H1 (cell line): ENCODE results near the gene NSUN7. TPM values are rescaled to one million over a fixed set of nuclear protein-coding genes. Genes with fewer than 3 reads are reported as not detected.

Source experiments
- CTCF ChIA-PET: fragments of 300-600 bp; sonication (Branson Sonifier 250); formaldehyde crosslinking; loops from one replicate; lab custom pipeline; 2021; ENCODE audit not compliant: partially characterized antibody; lab: Charles Lee
- POLR2A ChIA-PET: fragments of 300-600 bp; sonication (Branson Sonifier 250); formaldehyde crosslinking; loops from one replicate; lab custom pipeline; 2021; ENCODE audit warnings: inconsistent platforms; ENCODE audit not compliant: partially characterized antibody; lab: Charles Lee
- DNase-seq, 2 experiments: peaks; one replicate each; pipeline versions ENCODE4 v3.0.0 to v3.0.0-alpha.2; 2010 to 2022; ENCODE audit warnings: low spot score in 2 of 2, low read depth in 1 of 2, mixed read lengths in 1 of 2
- FAIRE-seq: peaks from 2 replicates; lab custom pipeline; 2011; peaks lifted over from hg19 to GRCh38; lab: Jason Lieb, UNC
- H2AFZ ChIP-seq: 2 replicates; pipeline ENCODE4 v1.8.1; 2012; ENCODE audit warnings: low read length, inconsistent platforms
- H2AK5ac ChIP-seq: 2 replicates; pipeline ENCODE4 v1.6.1; 2013; ENCODE audit warnings: low read depth, low read length
- H2BK120ac ChIP-seq: replicated peaks from 2 replicates; pipeline ENCODE3; 2013; ENCODE audit warnings: low read depth, low read length, inconsistent platforms
- H2BK12ac ChIP-seq: 2 replicates; pipeline ENCODE4 v1.6.1; 2013; ENCODE audit warnings: low read depth, low read length
- H2BK15ac ChIP-seq: 2 replicates; pipeline ENCODE4 v1.6.1; 2013; ENCODE audit warnings: low read length
- H2BK20ac ChIP-seq: 2 replicates; pipeline ENCODE4 v1.6.1; 2013; ENCODE audit warnings: low read length
- H2BK5ac ChIP-seq: 2 replicates; pipeline ENCODE4 v1.6.1; 2013; ENCODE audit warnings: low read depth, low read length
- H3K14ac ChIP-seq: 2 replicates; pipeline ENCODE4 v1.6.1; 2013; ENCODE audit warnings: inconsistent platforms; ENCODE audit not compliant: insufficient read length
- H3K18ac ChIP-seq: 2 replicates; pipeline ENCODE4 v1.6.1; 2013; ENCODE audit warnings: low read length; ENCODE audit errors: extremely low read depth
- H3K23ac ChIP-seq: 2 replicates; pipeline ENCODE4 v1.6.1; 2013; ENCODE audit warnings: inconsistent platforms; ENCODE audit not compliant: insufficient read length
- H3K23me2 ChIP-seq: 2 replicates; pipeline ENCODE4 v1.6.1; 2013; ENCODE audit warnings: low read depth, low read length
- H3K27ac ChIP-seq: 2 replicates; pipeline ENCODE4 v1.6.1; 2011; ENCODE audit warnings: low read depth, low read length, inconsistent platforms
- H3K27me3 ChIP-seq, 4 experiments: replicated peaks in 1 of 4; 1 replicate in 1 of 4; 2 replicates in 3 of 4; pipeline versions ENCODE4 v1.6.1 to v1.8.1; 2011 to 2013; ENCODE audit warnings: low read length in 3 of 4, mild to moderate bottlenecking in 3 of 4, inconsistent platforms in 2 of 4, mixed read lengths in 2 of 4, moderate library complexity in 1 of 4; ENCODE audit not compliant: control insufficient read depth in 3 of 4, insufficient read depth in 3 of 4; ENCODE audit errors: extremely low read depth in 1 of 4
- H3K36me3 ChIP-seq, 4 experiments: 2 replicates each; pipeline versions ENCODE4 v1.6.1 to v1.8.1; 2011 to 2013; ENCODE audit warnings: mild to moderate bottlenecking in 4 of 4, low read length in 3 of 4, moderate library complexity in 2 of 4, control low read depth in 1 of 4, inconsistent platforms in 1 of 4; ENCODE audit not compliant: insufficient read depth in 4 of 4, control insufficient read depth in 2 of 4
- H3K4ac ChIP-seq: replicated peaks from 2 replicates; pipeline ENCODE3; 2013; ENCODE audit warnings: low read length, low read depth, mixed read lengths, inconsistent platforms; ENCODE audit not compliant: insufficient read length
- H3K4me1 ChIP-seq, 4 experiments: replicated peaks in 1 of 4; 1 replicate in 1 of 4; 2 replicates in 3 of 4; pipeline versions ENCODE4 v1.6.1 to v1.8.1; 2011 to 2013; ENCODE audit warnings: low read length in 3 of 4, inconsistent platforms in 2 of 4, mixed read lengths in 1 of 4; ENCODE audit not compliant: insufficient read depth in 4 of 4, control insufficient read depth in 3 of 4
- H3K4me2 ChIP-seq, 2 experiments: 2 replicates each; pipeline versions ENCODE4 v1.6.1 to v1.8.1; 2011 to 2013; ENCODE audit warnings: low read depth in 2 of 2, low read length in 2 of 2, control low read depth in 1 of 2, inconsistent platforms in 1 of 2, mild to moderate bottlenecking in 1 of 2; ENCODE audit not compliant: insufficient read depth in 1 of 2
- H3K4me3 ChIP-seq, 4 experiments: fragments of 200-600, 300-600 bp in 1 of 4; sonication (generic), shearing (Covaris generic), sonication (Bioruptor Twin) in 1 of 4; 2 replicates each; pipeline versions ENCODE4 v1.5.1 to v1.8.1; 2011 to 2016; ENCODE audit warnings: low read length in 4 of 4, low read depth in 3 of 4, control low read depth in 2 of 4, inconsistent platforms in 2 of 4, mild to moderate bottlenecking in 2 of 4, mixed read lengths in 1 of 4, moderate library complexity in 1 of 4; ENCODE audit not compliant: insufficient read depth in 2 of 4; ENCODE audit errors: extremely low read depth in 1 of 4
- H3K56ac ChIP-seq: replicated peaks from 2 replicates; pipeline ENCODE3; 2013; ENCODE audit warnings: low read depth, mild to moderate bottlenecking, mixed read lengths, low read length, inconsistent platforms; ENCODE audit not compliant: insufficient read length
- H3K79me1 ChIP-seq: 2 replicates; pipeline ENCODE4 v1.6.1; 2013; ENCODE audit warnings: low read depth, low read length, control low read depth
- H3K79me2 ChIP-seq, 2 experiments: 2 replicates each; pipeline versions ENCODE4 v1.6.1 to v1.8.1; 2012 to 2013; ENCODE audit warnings: low read length in 2 of 2, mild to moderate bottlenecking in 2 of 2, inconsistent platforms in 1 of 2; ENCODE audit not compliant: insufficient read depth in 2 of 2, control insufficient read depth in 1 of 2
- H3K9ac ChIP-seq, 4 experiments: replicated peaks in 1 of 4; 1 replicate in 1 of 4; 2 replicates in 3 of 4; pipeline versions ENCODE4 v1.6.1 to v1.8.1; 2011 to 2013; ENCODE audit warnings: low read depth in 3 of 4, low read length in 3 of 4, control low read depth in 2 of 4, mild to moderate bottlenecking in 2 of 4, moderate library complexity in 2 of 4, inconsistent platforms in 1 of 4; ENCODE audit errors: extremely low read depth in 1 of 4
- H3K9me3 ChIP-seq, 2 experiments: 2 replicates each; pipeline versions ENCODE4 v1.6.1 to v1.8.1; 2012 to 2013; ENCODE audit warnings: mild to moderate bottlenecking in 2 of 2, moderate library complexity in 2 of 2, control low read depth in 1 of 2, inconsistent platforms in 1 of 2, low read depth in 1 of 2, low read length in 1 of 2, mixed read lengths in 1 of 2; ENCODE audit not compliant: insufficient read depth in 2 of 2
- H4K20me1 ChIP-seq, 2 experiments: replicated peaks in 1 of 2; 2 replicates each; pipeline versions ENCODE3 to v1.8.1; 2011 to 2013; ENCODE audit warnings: inconsistent platforms in 2 of 2, low read length in 2 of 2, mild to moderate bottlenecking in 1 of 2; ENCODE audit not compliant: insufficient read depth in 2 of 2, control insufficient read depth in 1 of 2
- H4K5ac ChIP-seq: 2 replicates; pipeline ENCODE4 v1.6.1; 2013; ENCODE audit warnings: low read length, low read depth, mixed read lengths, inconsistent platforms; ENCODE audit not compliant: insufficient read length
- H4K8ac ChIP-seq: 2 replicates; pipeline ENCODE4 v1.8.0; 2013; ENCODE audit warnings: mild to moderate bottlenecking, moderate library complexity, low read length, inconsistent platforms; ENCODE audit not compliant: insufficient read depth; ENCODE audit errors: extremely low read depth
- H4K91ac ChIP-seq: replicated peaks from 2 replicates; pipeline ENCODE3; 2013; ENCODE audit warnings: low read length, mixed read lengths, inconsistent platforms; ENCODE audit not compliant: insufficient read length
- CEBPB ChIP-seq: IDR thresholded peaks from 2 replicates; pipeline ENCODE4 v1.6.1; 2012; ENCODE audit warnings: low read depth, low read length
- CREB1 ChIP-seq: IDR thresholded peaks from 2 replicates; pipeline ENCODE4 v1.6.1; 2012; ENCODE audit warnings: inconsistent platforms
- WGBS, 2 experiments: shearing (Covaris generic) in 1 of 2; methylation state at CpG; one replicate each; pipeline versions ENCODE4 v1.1.6 to v1.1.7; 2013 to 2015; ENCODE audit warnings: low lambda C conversion rate in 2 of 2, mixed read lengths in 2 of 2, inconsistent platforms in 1 of 2, low coverage in 1 of 2, missing lambda C conversion rate in 1 of 2; ENCODE audit not compliant: insufficient replicate concordance in 2 of 2, insufficient coverage in 1 of 2, insufficient read length in 1 of 2; ENCODE audit errors: extremely low coverage in 1 of 2, missing lambda C conversion rate in 1 of 2; 5-methylcytosine and 5-hydroxymethylcytosine counted together
- polyA plus RNA-seq, 7 experiments: library from polyadenylated mRNA; depleted of rRNA in 3 of 7; stranded (reverse) in 5 of 7; unstranded in 2 of 7; fragments of >200 nt in 5 of 7; fragments of 200-250 nt in 2 of 7; gene quantifications; 1 replicate in 5 of 7; 2 replicates in 1 of 7; 4 replicates in 1 of 7; pipeline versions ENCODE4 v1.2.1 to v1.2.3, GENCODE V29; 2011 to 2013; ENCODE audit warnings: missing spikeins in 2 of 7, mixed read lengths in 2 of 7
- total RNA-seq: library from RNA; stranded (reverse); fragmentation: NEBNext Ultra II Directional; extraction: Animal tissue kit (Norgen Biotek cat#: 25700); gene quantifications from 2 replicates; pipeline ENCODE4 v1.2.1, GENCODE V29; 2021

Gene NSUN7
- total and polyA plus RNA-seq, 2 of the 8 experiments (the other 6 are each of a cell fraction or from before 2014, with no cell fraction given) = 8.8 to 24.4 TPM

GRCh38 chr4:40833212-40833611 is 83.5 kb downstream of the NSUN7 start:
- Histone ChIP-seq H3K56ac (no peak overlapping the region), H4K91ac (no peak overlapping the region), H3K4me2 (no peak overlapping the region), H3K14ac (no peak overlapping the region), H4K20me1 (peaks cover 4 to 10% of the 10 kb centered on the region in 2 experiments), H3K27me3 (no peaks in the 10 kb centered on the region), H3K9ac (no peak overlapping the region), H3K36me3 (peaks cover 2 to 32% (median 5%) of the 10 kb centered on the region in 4 experiments; a peak in 6 of 8 replicates), H3K79me1 (peaks cover 10% of the 10 kb centered on the region), H2BK120ac (no peak overlapping the region), H3K9me3 (no peaks in the 10 kb centered on the region; a peak in 1 of 4 replicates), H4K5ac (no peak overlapping the region), H3K23ac (no peak overlapping the region), H2AK5ac (no peak overlapping the region), H3K4me1 (no peaks in the 10 kb centered on the region), H2BK15ac (no peak overlapping the region), H3K23me2 (no peaks in the 10 kb centered on the region; the same call in 1 of the 2 replicates), H3K4me3 (no peak overlapping the region), H3K18ac (no peak overlapping the region), H2BK20ac (no peak overlapping the region), H3K79me2 (peaks cover 0 to 28% of the 10 kb centered on the region in 2 experiments; a peak in 2 of 4 replicates), H4K8ac (no peak overlapping the region), H2AFZ (no peak overlapping the region), H2BK5ac (no peak overlapping the region), H2BK12ac (no peak overlapping the region), H3K4ac (no peak overlapping the region), H3K27ac (no peak overlapping the region)
- WGBS, 2 experiments = 88% methylated on average over 11 of the region's 11 CpGs; no CpG with 5 or more reads in 1 of the 2 experiments
- no peak for DNase-seq
- ChIA-PET CTCF (interaction anchor here (0.6 to 5.8 kb wide), 3 partner anchors 10 to 99 kb away, joined by 3 to 41 read pairs (median 4); no protein-coding TSS in a partner anchor), POLR2A (no interaction called here)
- no peak for TF ChIP-seq CEBPB
- TF ChIP-seq CREB1 = no peak
- no peak for FAIRE-seq
